Gastrocnemius medialis (tissue), 4 donors: ENCODE measurements around the gene CEP72. TPM values are rescaled to one million over a fixed set of nuclear protein-coding genes. Genes with fewer than 3 reads are reported as not detected.

Source experiments
- ATAC-seq, 2 donors: fragments of 150-250 bp; one replicate each; pipeline ENCODE4 v1.9.1; 2016
- DNase-seq, 2 donors: peaks; one replicate each; pipeline ENCODE4 v3.0.0-alpha.2; 2019
- H3K27ac ChIP-seq, 4 donors: fragments of 200-600 bp; sonication (generic); 1 replicate in 1 of 4; 2 replicates in 3 of 4; pipeline ENCODE4 v1.5.1; 2016 to 2018; ENCODE audit warnings: mild to moderate bottlenecking in 2 of 4, moderate library complexity in 1 of 4
- H3K27me3 ChIP-seq, 3 donors: fragments of 200-600 bp; sonication (generic) in 2 of 3; 1 replicate in 1 of 3; 2 replicates in 2 of 3; pipeline versions ENCODE4 v1.5.1 to v1.6.0; 2016 to 2019; ENCODE audit warnings: mild to moderate bottlenecking in 1 of 3, moderate library complexity in 1 of 3
- H3K36me3 ChIP-seq, 2 donors: fragments of 200-600 bp; sonication (generic) in 1 of 2; one replicate each; pipeline ENCODE4 v1.5.1; 2017 to 2018
- H3K4me1 ChIP-seq, 2 donors: fragments of 200-600 bp; sonication (generic) in 1 of 2; one replicate each; pipeline ENCODE4 v1.5.1; 2016 to 2017; ENCODE audit warnings: mild to moderate bottlenecking in 2 of 2
- H3K4me3 ChIP-seq, 4 donors: fragments of 200-600 bp; sonication (generic) in 3 of 4; 1 replicate in 1 of 4; 2 replicates in 3 of 4; pipeline ENCODE4 v1.5.1; 2016 to 2019; ENCODE audit warnings: mild to moderate bottlenecking in 2 of 4
- H3K9me3 ChIP-seq, 3 donors: fragments of 200-600 bp; sonication (generic) in 2 of 3; 1 replicate in 1 of 3; 2 replicates in 2 of 3; pipeline ENCODE4 v1.5.1; 2016 to 2019
- CTCF ChIP-seq, 5 experiments: fragments of 450-650 bp in 3 of 5; fragments of 200-600 bp in 2 of 5; sonication (generic) in 2 of 5; IDR thresholded peaks in 4 of 5; conservative IDR thresholded peaks in 1 of 5; 1 replicate in 4 of 5; 2 replicates in 1 of 5; pipeline ENCODE4 v1.5.1; 2016 to 2019; ENCODE audit warnings: antibody characterized with exemption in 5 of 5, mild to moderate bottlenecking in 3 of 5, moderate library complexity in 3 of 5
- POLR2A ChIP-seq, 2 donors: fragments of 450-650 bp; IDR thresholded peaks; one replicate each; pipeline ENCODE4 v1.6.1; 2017; ENCODE audit warnings: antibody characterized with exemption in 2 of 2, mild to moderate bottlenecking in 2 of 2, moderate library complexity in 2 of 2
- in situ Hi-C, 4 donors: fragments of 200-750 bp; cut with MboI; loops; one replicate each; pipeline versions ENCODE4 v1.15.0 to v1.8.0; 2017; ENCODE audit warnings: low sequenced_read_pairs in 4 of 4
- intact Hi-C: fragments of 100-400 bp; cut with DNase I; formaldehyde crosslinking; loops from one replicate; pipeline ENCODE4 v1.15.1; 2023; ENCODE audit warnings: low total_unique reads
- total RNA-seq, 4 donors: library from RNA; depleted of rRNA; stranded (reverse); fragments of >200 nt; gene quantifications; one replicate each; pipeline versions ENCODE4 v1.1.0 to v1.2.3, GENCODE V29; 2016

Gene CEP72
- total RNA-seq, 4 donors from 2014 or later, result 0.36 to 0.56 (median 0.40) TPM; not detected in 1

DNA sequence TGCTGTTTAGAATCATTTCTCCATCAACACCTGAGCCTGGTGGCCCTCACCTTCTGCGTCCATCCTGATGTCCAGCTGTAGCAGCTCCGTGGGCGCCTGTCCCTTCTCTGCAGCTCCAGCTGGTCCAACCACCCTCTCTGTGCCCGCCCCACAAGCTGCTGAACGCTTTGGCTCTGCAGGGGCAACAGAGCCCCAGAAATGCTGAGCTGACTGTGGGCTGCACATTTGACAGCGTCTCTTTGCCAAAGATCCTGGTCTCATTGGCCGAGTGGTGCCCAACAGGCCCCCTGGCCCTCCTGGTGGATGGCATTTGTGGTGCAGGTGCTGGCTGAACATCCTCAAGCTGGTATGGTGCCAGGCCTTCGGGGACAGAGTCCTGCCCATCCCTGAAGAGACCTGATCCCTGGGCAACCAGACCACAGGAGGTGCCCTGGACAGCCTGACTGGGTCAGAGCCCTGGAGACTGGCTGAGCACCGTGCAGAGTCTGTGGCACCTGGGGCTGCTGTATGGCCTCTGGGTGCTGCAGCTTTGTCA is 25.3 kb upstream of the CEP72 start:
- Histone ChIP-seq H3K27me3 (peaks cover 4 to 14% (median 6%) of the 10 kb centered on the region in 3 donors), H3K4me3 (no peak overlapping the region), H3K27ac (no peak overlapping the region), H3K9me3 (no peaks in the 10 kb centered on the region), H3K4me1 (no peaks in the 10 kb centered on the region), H3K36me3 (no peaks in the 10 kb centered on the region)
- DNase-seq, result no peak
- TF ChIP-seq CTCF (IDR thresholded peaks at IDR 0.05 in 4 of 5, conservative IDR thresholded peaks at IDR 0.05 in 1 of 5) (no peak), POLR2A (IDR thresholded peaks at IDR 0.05) (no peak)
- in situ Hi-C loops (no loop called here), intact Hi-C loops (no loop called here)
- ATAC-seq, result no peak

- DNase-seq, result no peak
- no peak for ATAC-seq
- intact Hi-C loops, result no loop called here
- Histone ChIP-seq H3K36me3 (no peaks in the 10 kb centered on the region), H3K4me3 (no peak overlapping the region), H3K4me1 (no peaks in the 10 kb centered on the region), H3K27ac (no peak overlapping the region), H3K27me3 (peaks cover 4 to 17% (median 8%) of the 10 kb centered on the region in 3 donors), H3K9me3 (no peaks in the 10 kb centered on the region)
- TF ChIP-seq POLR2A (IDR thresholded peaks at IDR 0.05) (no peak), CTCF (IDR thresholded peaks at IDR 0.05 in 4 of 5, conservative IDR thresholded peaks at IDR 0.05 in 1 of 5) (no peak)
- in situ Hi-C loops, result no loop called here
Measured at GRCh38 chr5:587403-587802, 24.7 kb upstream of the CEP72 start.

DNA sequence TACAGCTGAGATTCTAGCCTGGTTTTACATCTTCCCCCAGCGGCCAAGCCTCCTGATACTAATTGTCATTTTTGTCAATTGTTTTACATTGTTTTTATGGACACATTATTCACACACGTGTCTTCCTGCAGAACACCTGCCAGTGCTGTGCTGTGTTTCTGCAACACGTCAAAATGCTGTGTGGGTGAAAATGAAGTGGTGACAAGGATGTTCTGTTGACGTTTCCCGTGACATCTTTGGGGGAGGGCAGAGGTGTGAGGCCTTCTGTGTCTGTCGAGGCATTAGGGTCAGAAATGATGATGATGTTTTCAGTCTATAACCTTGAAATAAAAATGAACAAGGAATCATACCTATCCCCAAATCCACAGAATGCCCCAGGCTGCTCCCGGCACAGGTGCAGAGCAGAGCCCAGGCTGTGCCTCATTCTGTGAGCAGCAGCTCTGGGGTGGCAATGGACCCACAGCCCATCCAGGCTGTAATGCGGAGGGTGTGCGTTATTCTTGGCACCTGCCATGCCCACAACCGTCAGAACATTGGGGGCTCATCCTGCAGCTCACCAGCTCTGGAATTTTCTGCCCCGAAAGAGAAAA is 23.6 kb upstream of the CEP72 start:
- H3K27ac ChIP-seq, result no peak overlapping the region
- intact Hi-C loops (no loop called here), in situ Hi-C loops (no loop called here)
- no peaks in the 10 kb centered on the region for H3K4me1 ChIP-seq
- H3K9me3 ChIP-seq, result no peaks in the 10 kb centered on the region
- no peak for DNase-seq
- no peak for TF ChIP-seq CTCF (IDR thresholded peaks at IDR 0.05 in 4 of 5, conservative IDR thresholded peaks at IDR 0.05 in 1 of 5)
- no peak for ATAC-seq
- no peaks in the 10 kb centered on the region for H3K36me3 ChIP-seq
- peaks cover 0 to 15% (median 10%) of the 10 kb centered on the region in 3 donors for H3K27me3 ChIP-seq
- H3K4me3 ChIP-seq, result no peak overlapping the region

DNA sequence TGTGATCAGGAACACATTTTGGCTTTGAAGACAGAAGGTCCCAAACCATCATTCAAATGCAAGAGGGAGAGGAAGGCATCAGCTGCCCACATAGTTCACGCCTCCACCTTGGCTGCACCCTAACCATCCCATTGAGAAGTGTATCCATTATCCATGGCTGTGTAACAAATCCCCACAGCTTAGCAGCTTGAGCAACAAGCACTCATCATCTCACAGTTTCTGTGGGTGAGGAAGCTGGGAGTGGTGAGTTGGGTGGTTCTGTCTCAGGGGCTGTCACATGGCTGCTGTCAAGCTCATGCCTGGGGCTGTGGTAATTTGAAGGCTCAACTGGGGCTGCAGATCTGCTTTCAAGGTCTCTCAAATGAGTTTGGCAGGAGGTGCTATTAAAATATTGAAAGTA is 23.0 kb upstream of the CEP72 start:
- Histone ChIP-seq H3K4me1 (no peaks in the 10 kb centered on the region), H3K36me3 (no peaks in the 10 kb centered on the region), H3K4me3 (no peak overlapping the region), H3K27me3 (peaks cover 0 to 22% (median 14%) of the 10 kb centered on the region in 3 donors), H3K9me3 (no peaks in the 10 kb centered on the region), H3K27ac (no peak overlapping the region)
- no peak for ATAC-seq
- TF ChIP-seq CTCF (IDR thresholded peaks at IDR 0.05 in 4 of 5, conservative IDR thresholded peaks at IDR 0.05 in 1 of 5) (no peak), POLR2A (IDR thresholded peaks at IDR 0.05) (no peak)
- in situ Hi-C loops, result no loop called here
- intact Hi-C loops, result no loop called here
- DNase-seq, result no peak

DNA sequence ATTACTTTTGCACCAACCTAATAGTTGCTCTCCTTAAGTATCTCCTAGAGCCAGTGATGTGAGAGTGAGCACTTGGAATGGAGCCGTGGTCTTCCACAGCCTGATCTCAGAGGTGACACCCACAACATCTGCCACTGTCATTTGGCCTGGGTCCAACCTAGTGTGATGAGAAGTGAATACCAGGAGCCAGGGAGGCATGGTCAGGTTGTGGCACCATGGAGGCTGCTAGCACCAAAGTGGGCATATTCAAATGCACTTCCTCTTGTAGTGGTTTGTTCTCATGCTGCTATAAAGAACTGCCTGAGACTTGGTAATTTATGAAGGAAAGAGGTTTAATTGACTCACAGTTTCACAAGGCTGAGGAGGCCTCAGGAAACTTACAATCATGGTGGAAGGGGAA is 22.6 kb upstream of the CEP72 start:
- TF ChIP-seq CTCF (IDR thresholded peaks at IDR 0.05 in 4 of 5, conservative IDR thresholded peaks at IDR 0.05 in 1 of 5) (no peak), POLR2A (IDR thresholded peaks at IDR 0.05) (no peak)
- Histone ChIP-seq H3K27me3 (peaks cover 0 to 23% (median 15%) of the 10 kb centered on the region in 3 donors), H3K4me3 (no peak overlapping the region), H3K36me3 (no peaks in the 10 kb centered on the region), H3K4me1 (no peaks in the 10 kb centered on the region), H3K9me3 (no peaks in the 10 kb centered on the region), H3K27ac (no peak overlapping the region)
- in situ Hi-C loops, result no loop called here
- ATAC-seq, result no peak
- intact Hi-C loops, result no loop called here
- no peak for DNase-seq
